ENCODE results near the gene CXCL14. TPM values are rescaled to one million over a fixed set of nuclear protein-coding genes. Genes with fewer than 3 reads are reported as not detected.

Gene CXCL14
- total RNA-seq, 1 experiment from 2014 or later = not detected

DNA sequence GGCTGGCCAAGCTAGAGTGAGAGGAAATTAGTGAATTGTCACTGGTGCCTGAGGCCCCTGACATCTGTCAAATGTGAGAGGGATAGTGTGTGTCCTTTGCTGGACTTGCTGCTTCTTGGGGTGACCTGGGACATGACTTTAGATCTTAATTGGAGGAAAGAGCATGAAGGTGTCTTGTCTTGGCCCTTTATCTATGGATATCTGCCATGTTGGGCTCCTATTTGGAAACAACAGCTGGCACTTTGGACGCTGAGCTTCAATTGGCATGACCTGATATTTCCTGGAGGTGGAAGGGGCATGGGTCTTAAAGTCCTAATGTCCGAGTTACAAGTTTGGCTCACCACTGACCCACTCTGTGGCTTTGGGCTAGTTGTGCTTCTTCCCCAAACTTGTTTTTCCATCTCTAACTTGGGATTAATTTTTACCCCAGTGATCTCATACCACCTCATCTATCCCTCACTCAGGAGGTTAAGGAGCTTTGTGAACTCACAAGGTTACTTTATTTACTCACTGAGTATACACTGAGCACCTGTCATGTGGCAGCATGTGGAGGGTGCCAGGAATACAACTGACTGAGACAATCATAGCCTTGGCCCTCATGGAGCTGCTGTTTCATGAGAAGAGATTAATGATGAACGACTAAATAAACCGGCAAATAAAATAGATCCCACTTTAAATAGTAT, 30.1 kb upstream of the CXCL14 start:
- no peaks in the 10 kb centered on the region for H3K9me3 Mint-ChIP-seq (ENCODE audit: unreplicated experiment)
- intact Hi-C loops (cut with micrococcal nuclease; ENCODE audit: unreplicated experiment) = no loop called here
- ChIA-PET POLR2A (no interaction called here), CTCF (interaction anchor here (0.7 kb wide), 1 partner anchor 43 kb away, joined by 3 read pairs; no protein-coding TSS in a partner anchor)
- no peaks in the 10 kb centered on the region for H3K36me3 ChIP-seq (ENCODE audit: control insufficient read depth, insufficient read depth, low read length)
- peaks cover 8% of the 10 kb centered on the region for H3K27me3 Mint-ChIP-seq (ENCODE audit: insufficient read depth, unreplicated experiment)
- no peak overlapping the region for H3K27ac Mint-ChIP-seq (ENCODE audit: unreplicated experiment)
- no peak for DNase-seq
- no peaks in the 10 kb centered on the region; the same call in 1 of the 2 replicates for H3K27me3 ChIP-seq (replicated peaks; ENCODE audit: control insufficient read depth, insufficient read depth, low read length)
- no peaks in the 10 kb centered on the region for H3K9me3 ChIP-seq
- TF ChIP-seq, protein P1, sequence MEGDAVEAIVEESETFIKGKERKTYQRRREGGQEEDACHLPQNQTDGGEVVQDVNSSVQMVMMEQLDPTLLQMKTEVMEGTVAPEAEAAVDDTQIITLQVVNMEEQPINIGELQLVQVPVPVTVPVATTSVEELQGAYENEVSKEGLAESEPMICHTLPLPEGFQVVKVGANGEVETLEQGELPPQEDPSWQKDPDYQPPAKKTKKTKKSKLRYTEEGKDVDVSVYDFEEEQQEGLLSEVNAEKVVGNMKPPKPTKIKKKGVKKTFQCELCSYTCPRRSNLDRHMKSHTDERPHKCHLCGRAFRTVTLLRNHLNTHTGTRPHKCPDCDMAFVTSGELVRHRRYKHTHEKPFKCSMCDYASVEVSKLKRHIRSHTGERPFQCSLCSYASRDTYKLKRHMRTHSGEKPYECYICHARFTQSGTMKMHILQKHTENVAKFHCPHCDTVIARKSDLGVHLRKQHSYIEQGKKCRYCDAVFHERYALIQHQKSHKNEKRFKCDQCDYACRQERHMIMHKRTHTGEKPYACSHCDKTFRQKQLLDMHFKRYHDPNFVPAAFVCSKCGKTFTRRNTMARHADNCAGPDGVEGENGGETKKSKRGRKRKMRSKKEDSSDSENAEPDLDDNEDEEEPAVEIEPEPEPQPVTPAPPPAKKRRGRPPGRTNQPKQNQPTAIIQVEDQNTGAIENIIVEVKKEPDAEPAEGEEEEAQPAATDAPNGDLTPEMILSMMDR (IDR thresholded peaks at IDR 0.05; ENCODE audit: insufficient read depth in 1 of 2, low read depth in 1 of 2, low read length in 1 of 2, severe bottlenecking in 1 of 2, unreplicated experiment in 1 of 2) = no peak
- H3K4me3 Mint-ChIP-seq (ENCODE audit: unreplicated experiment) = no peak overlapping the region
- no TSS peak for BruUV-seq (replicated peaks)
- peaks cover 10% of the 10 kb centered on the region for H3K4me1 ChIP-seq
- H3K36me3 Mint-ChIP-seq (ENCODE audit: insufficient read depth, unreplicated experiment) = no peaks in the 10 kb centered on the region
- H3K4me1 Mint-ChIP-seq (ENCODE audit: low read depth, unreplicated experiment) = no peaks in the 10 kb centered on the region
- no peak overlapping the region for H3K4me3 ChIP-seq (ENCODE audit: low read depth, low read length)

DNA sequence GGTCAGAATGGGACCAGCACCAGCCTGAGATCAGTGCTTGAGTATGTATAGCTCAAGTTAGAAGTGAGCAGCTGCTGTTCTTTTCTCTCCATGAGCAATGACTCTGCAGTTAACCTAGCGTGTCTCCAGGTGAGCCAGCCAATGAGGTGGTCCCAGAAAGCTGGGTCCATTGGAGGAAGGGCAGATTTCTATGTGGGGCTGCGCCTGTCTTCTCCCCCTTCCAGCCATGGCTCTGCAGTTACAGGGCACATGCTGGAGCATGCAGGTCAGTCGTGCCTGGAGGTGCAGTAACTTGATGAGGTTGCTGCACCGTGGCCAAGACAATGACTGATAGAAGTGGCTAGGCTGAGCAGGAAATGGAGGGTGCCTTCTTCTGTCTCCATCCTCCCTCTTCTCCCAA, 29.6 kb upstream of the CXCL14 start:
- no peak overlapping the region for H3K27ac Mint-ChIP-seq (ENCODE audit: unreplicated experiment)
- H3K4me3 Mint-ChIP-seq (ENCODE audit: unreplicated experiment) = no peak overlapping the region
- TF ChIP-seq, protein P1 (IDR thresholded peaks at IDR 0.05; ENCODE audit: insufficient read depth in 1 of 2, low read depth in 1 of 2, low read length in 1 of 2, severe bottlenecking in 1 of 2, unreplicated experiment in 1 of 2) = no peak
- H3K9me3 Mint-ChIP-seq (ENCODE audit: unreplicated experiment) = no peaks in the 10 kb centered on the region
- H3K4me3 ChIP-seq (ENCODE audit: low read depth, low read length) = no peak overlapping the region
- no peaks in the 10 kb centered on the region for H3K36me3 Mint-ChIP-seq (ENCODE audit: insufficient read depth, unreplicated experiment)
- BruUV-seq (replicated peaks) = no TSS peak
- H3K27me3 ChIP-seq (replicated peaks; ENCODE audit: control insufficient read depth, insufficient read depth, low read length) = no peaks in the 10 kb centered on the region; the same call in 1 of the 2 replicates
- no peaks in the 10 kb centered on the region for H3K9me3 ChIP-seq
- no peaks in the 10 kb centered on the region for H3K36me3 ChIP-seq (ENCODE audit: control insufficient read depth, insufficient read depth, low read length)
- POLR2A ChIA-PET = no interaction called here
- H3K4me1 ChIP-seq = peaks cover 15% of the 10 kb centered on the region
- DNase-seq = no peak
- H3K4me1 Mint-ChIP-seq (ENCODE audit: low read depth, unreplicated experiment) = no peaks in the 10 kb centered on the region
- CTCF ChIA-PET = interaction anchor here (0.7 kb wide), 1 partner anchor 42 kb away, joined by 3 read pairs; no protein-coding TSS in a partner anchor
- H3K27me3 Mint-ChIP-seq (ENCODE audit: insufficient read depth, unreplicated experiment) = peaks cover 8% of the 10 kb centered on the region
- intact Hi-C loops (cut with micrococcal nuclease; ENCODE audit: unreplicated experiment) = no loop called here

DNA sequence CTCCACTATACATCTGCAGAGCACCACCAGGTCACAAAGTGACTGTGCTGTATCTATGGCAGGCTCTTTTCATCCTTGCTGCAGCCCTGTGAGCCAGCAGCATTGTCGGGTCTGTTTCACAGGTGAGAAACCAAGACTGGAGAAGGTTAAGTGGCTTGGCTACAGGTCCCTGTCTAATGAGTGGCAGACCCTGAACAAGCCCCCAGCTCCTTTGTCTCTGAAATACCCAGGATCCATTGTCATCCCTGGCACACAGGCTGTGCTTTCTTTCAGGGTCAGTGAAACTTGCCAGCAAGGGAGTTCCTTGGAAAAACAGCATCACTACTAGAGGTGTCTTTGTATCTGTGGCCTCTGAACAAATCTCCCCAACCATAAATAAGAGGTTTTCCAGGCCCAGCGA, 27.6 kb upstream of the CXCL14 start:
- H3K36me3 Mint-ChIP-seq (ENCODE audit: insufficient read depth, unreplicated experiment) = no peaks in the 10 kb centered on the region
- no peak overlapping the region for H3K27ac Mint-ChIP-seq (ENCODE audit: unreplicated experiment)
- H3K9me3 ChIP-seq = no peaks in the 10 kb centered on the region
- H3K4me1 ChIP-seq = peaks cover 21% of the 10 kb centered on the region
- BruUV-seq (replicated peaks) = no TSS peak
- TF ChIP-seq, protein P1 (IDR thresholded peaks at IDR 0.05; ENCODE audit: insufficient read depth in 1 of 2, low read depth in 1 of 2, low read length in 1 of 2, severe bottlenecking in 1 of 2, unreplicated experiment in 1 of 2) = no peak
- POLR2A ChIA-PET = no interaction called here
- no peak overlapping the region for H3K4me3 Mint-ChIP-seq (ENCODE audit: unreplicated experiment)
- CTCF ChIA-PET = no interaction called here
- H3K27me3 Mint-ChIP-seq (ENCODE audit: insufficient read depth, unreplicated experiment) = peaks cover 8% of the 10 kb centered on the region
- H3K4me3 ChIP-seq (ENCODE audit: low read depth, low read length) = no peak overlapping the region
- DNase-seq = no peak
- H3K4me1 Mint-ChIP-seq (ENCODE audit: low read depth, unreplicated experiment) = no peaks in the 10 kb centered on the region
- H3K9me3 Mint-ChIP-seq (ENCODE audit: unreplicated experiment) = no peaks in the 10 kb centered on the region
- H3K27me3 ChIP-seq (replicated peaks; ENCODE audit: control insufficient read depth, insufficient read depth, low read length) = no peaks in the 10 kb centered on the region; the same call in 1 of the 2 replicates
- no peaks in the 10 kb centered on the region for H3K36me3 ChIP-seq (ENCODE audit: control insufficient read depth, insufficient read depth, low read length)
- intact Hi-C loops (cut with micrococcal nuclease; ENCODE audit: unreplicated experiment) = no loop called here
